ENCODE results near the gene BEND3. TPM values are rescaled to one million over a fixed set of nuclear protein-coding genes. Genes with fewer than 3 reads are reported as not detected.
"Not testable (repeated sequence)": the region's sequence is repeated elsewhere in the genome, so short reads cannot be mapped to it uniquely, and the experiment has no call there.

Gene BEND3
- polyA plus RNA-seq, 3 donors, result 8.1 to 9.0 (median 8.5) TPM

- no peak for DNase-seq (ENCODE audit: low read depth in 3 of 3, low spot score in 2 of 3)
Observed at GRCh38 chr6:107121964-107122495, 6.7 kb upstream of the BEND3 start.

- no peak for DNase-seq (ENCODE audit: low read depth in 3 of 3, low spot score in 2 of 3)
Observed at GRCh38 chr6:107121266-107121665, 6.0 kb upstream of the BEND3 start.

- DNase-seq (ENCODE audit: low read depth in 3 of 3, low spot score in 2 of 3), result no peak
Observed at GRCh38 chr6:107120404-107120803, 5.1 kb upstream of the BEND3 start.

- DNase-seq (ENCODE audit: low read depth in 3 of 3, low spot score in 2 of 3), result no peak
Observed at GRCh38 chr6:107118976-107119375, 3.7 kb upstream of the BEND3 start.

- not testable (repeated sequence) for DNase-seq (ENCODE audit: low read depth in 3 of 3, low spot score in 2 of 3)
Observed at GRCh38 chr6:107118540-107118939, 3.2 kb upstream of the BEND3 start.

GRCh38 chr6:107116931-107117330, 1.6 kb upstream of the BEND3 start:
- DNase-seq (ENCODE audit: low read depth in 3 of 3, low spot score in 2 of 3), result no peak

- peak in 1 of 3 donors; percentile 31 for DNase-seq (ENCODE audit: low read depth in 3 of 3, low spot score in 2 of 3)
Observed at GRCh38 chr6:107116328-107116892, 1.1 kb upstream of the BEND3 start.

GRCh38 chr6:107115695-107116327, 496 bp upstream of the BEND3 start:
- DNase-seq (ENCODE audit: low read depth in 3 of 3, low spot score in 2 of 3), result peak in 2 of 3 donors; percentile 44 to 54

- DNase-seq (ENCODE audit: low read depth in 3 of 3, low spot score in 2 of 3), result peak; percentile 63 to 72 (median 72)
Observed at GRCh38 chr6:107114213-107114925, 946 bp downstream of the BEND3 start.

GRCh38 chr6:107110200-107110599, 5.1 kb downstream of the BEND3 start:
- DNase-seq (ENCODE audit: low read depth in 3 of 3, low spot score in 2 of 3), result no peak

GRCh38 chr6:107108201-107108890, 7.0 kb downstream of the BEND3 start:
- no peak for DNase-seq (ENCODE audit: low read depth in 3 of 3, low spot score in 2 of 3)

GRCh38 chr6:107107791-107108190, 7.5 kb downstream of the BEND3 start:
- DNase-seq (ENCODE audit: low read depth in 3 of 3, low spot score in 2 of 3), result no peak

- DNase-seq (ENCODE audit: low read depth in 3 of 3, low spot score in 2 of 3), result no peak
Observed at GRCh38 chr6:107106165-107106564, 9.2 kb downstream of the BEND3 start.

- DNase-seq (ENCODE audit: low read depth in 3 of 3, low spot score in 2 of 3), result no peak
Observed at GRCh38 chr6:107105511-107106116, 9.7 kb downstream of the BEND3 start.

- DNase-seq (ENCODE audit: low read depth in 3 of 3, low spot score in 2 of 3), result no peak
Observed at GRCh38 chr6:107103082-107103481, 12.2 kb downstream of the BEND3 start.

- DNase-seq (ENCODE audit: low read depth in 3 of 3, low spot score in 2 of 3), result no peak
Observed at GRCh38 chr6:107102414-107102805, 12.9 kb downstream of the BEND3 start.

GRCh38 chr6:107101686-107102413, 13.5 kb downstream of the BEND3 start:
- DNase-seq (ENCODE audit: low read depth in 3 of 3, low spot score in 2 of 3), result no peak

- no peak for DNase-seq (ENCODE audit: low read depth in 3 of 3, low spot score in 2 of 3)
Observed at GRCh38 chr6:107101211-107101610, 14.1 kb downstream of the BEND3 start.

GRCh38 chr6:107098436-107099307, 16.6 kb downstream of the BEND3 start:
- DNase-seq (ENCODE audit: low read depth in 3 of 3, low spot score in 2 of 3), result no peak
